Activated naive CD4-positive, alpha-beta T cell treated with anti-CD3 and anti-CD28 coated beads for 36 hours (primary cell): ENCODE results near the gene AHCYL1. TPM values are rescaled to one million over a fixed set of nuclear protein-coding genes. Genes with fewer than 3 reads are reported as not detected.
A peak's percentile ranks its signal among the peaks of the same experiment; 100 is the strongest.

Source experiments
- CTCF ChIA-PET: fragments of 350-600 bp; sonication (Branson Sonifier 250); formaldehyde crosslinking; loops from one replicate; lab custom pipeline; 2021; ENCODE audit warnings: antibody characterized with exemption; lab: Charles Lee
- DNase-seq: peaks from one replicate; pipeline ENCODE4 v3.0.0-alpha.2; 2020
- H3K27ac Mint-ChIP-seq: one replicate; pipeline ENCODE4 v1.8.0; 2021; ENCODE audit warnings: mild to moderate bottlenecking, mixed read lengths
- H3K27me3 Mint-ChIP-seq: one replicate; pipeline ENCODE4 v1.8.0; 2021; ENCODE audit warnings: low read depth, mixed read lengths
- H3K36me3 Mint-ChIP-seq: one replicate; pipeline ENCODE4 v1.8.0; 2021; ENCODE audit warnings: low read depth, mixed read lengths
- H3K4me1 Mint-ChIP-seq: one replicate; pipeline ENCODE4 v1.8.0; 2021; ENCODE audit warnings: low read depth, mixed read lengths
- H3K4me3 Mint-ChIP-seq: one replicate; pipeline ENCODE4 v1.8.0; 2021; ENCODE audit warnings: mild to moderate bottlenecking, moderate library complexity, mixed read lengths
- H3K9me3 Mint-ChIP-seq: one replicate; pipeline ENCODE4 v1.8.0; 2021; ENCODE audit warnings: mixed read lengths
- intact Hi-C: fragments of 100-400 bp; cut with micrococcal nuclease; formaldehyde crosslinking; loops from one replicate; pipeline ENCODE4 v1.15.1; 2023
- total RNA-seq, 2 experiments: library from RNA; stranded (reverse); gene quantifications; one replicate each; pipeline ENCODE4 v1.2.3, GENCODE V29; 2021

AHCYL1 gene
- total RNA-seq, 2 experiments from 2014 or later = 70.0 to 75.1 TPM

- H3K4me3 Mint-ChIP-seq = no peak overlapping the region
- H3K36me3 Mint-ChIP-seq = peaks cover 19% of the 10 kb centered on the region
- no peaks in the 10 kb centered on the region for H3K4me1 Mint-ChIP-seq
- H3K27me3 Mint-ChIP-seq = no peaks in the 10 kb centered on the region
- H3K9me3 Mint-ChIP-seq = no peaks in the 10 kb centered on the region
- CTCF ChIA-PET = interaction anchor here (0.8 to 3.2 kb wide), 6 partner anchors 27 to 47 kb away, joined by 3 to 16 read pairs (median 4); no protein-coding TSS in a partner anchor
- DNase-seq = no peak
- H3K27ac Mint-ChIP-seq = no peak overlapping the region
- intact Hi-C loops = no loop called here
These were observed 73.5 kb downstream of the AHCYL1 start for GRCh38 chr1:110057963-110058518.

GRCh38 chr1:110058591-110058990 is 74.0 kb downstream of the AHCYL1 start:
- Mint-ChIP-seq H3K4me1 (no peaks in the 10 kb centered on the region), H3K27me3 (no peaks in the 10 kb centered on the region), H3K36me3 (peaks cover 15% of the 10 kb centered on the region), H3K27ac (no peak overlapping the region), H3K4me3 (no peak overlapping the region), H3K9me3 (no peaks in the 10 kb centered on the region)
- DNase-seq = no peak
- CTCF ChIA-PET = interaction anchor here (1.3 to 3.2 kb wide), 4 partner anchors 13 to 45 kb away, joined by 5 to 16 read pairs (median 16); partner anchors contain the start of gene ALX3
- intact Hi-C loops = no loop called here

- Mint-ChIP-seq H3K36me3 (peaks cover 8% of the 10 kb centered on the region), H3K27ac (no peak overlapping the region), H3K27me3 (no peaks in the 10 kb centered on the region), H3K9me3 (no peaks in the 10 kb centered on the region), H3K4me3 (no peak overlapping the region), H3K4me1 (no peaks in the 10 kb centered on the region)
- CTCF ChIA-PET = interaction anchor here (0.7 to 4.7 kb wide), 24 partner anchors 7 to 364 kb away, joined by 3 to 34 read pairs (median 8); partner anchors contain the start of genes ALX3, STRIP1 and UBL4B
- DNase-seq = no peak
- intact Hi-C loops = no loop called here
These were observed 74.7 kb downstream of the AHCYL1 start for GRCh38 chr1:110059133-110059863.

- H3K27ac Mint-ChIP-seq = no peak overlapping the region
- CTCF ChIA-PET = interaction anchor here (0.5 to 4.7 kb wide), 33 partner anchors 8 to 1271 kb away, joined by 3 to 34 read pairs (median 5); partner anchors contain the start of genes ALX3 and STRIP1
- no peaks in the 10 kb centered on the region for H3K9me3 Mint-ChIP-seq
- no peaks in the 10 kb centered on the region for H3K27me3 Mint-ChIP-seq
- intact Hi-C loops = loop anchor here (1.0 kb wide), 2 partner anchors 9 to 31 kb away; no protein-coding TSS in a partner anchor
- no peaks in the 10 kb centered on the region for H3K4me1 Mint-ChIP-seq
- H3K36me3 Mint-ChIP-seq = peaks cover 7% of the 10 kb centered on the region
- H3K4me3 Mint-ChIP-seq = no peak overlapping the region
- DNase-seq = peak; percentile 85
These were observed 75.6 kb downstream of the AHCYL1 start for GRCh38 chr1:110060034-110060661.

- intact Hi-C loops = loop anchor here (1.0 kb wide), 2 partner anchors 9 to 31 kb away; no protein-coding TSS in a partner anchor
- Mint-ChIP-seq H3K27ac (no peak overlapping the region), H3K4me3 (no peak overlapping the region), H3K36me3 (peaks cover 4% of the 10 kb centered on the region), H3K9me3 (no peaks in the 10 kb centered on the region), H3K27me3 (no peaks in the 10 kb centered on the region), H3K4me1 (no peaks in the 10 kb centered on the region)
- no peak for DNase-seq
- CTCF ChIA-PET = interaction anchor here (0.6 to 4.7 kb wide), 30 partner anchors 8 to 690 kb away, joined by 3 to 34 read pairs (median 6); partner anchors contain the start of genes ALX3 and STRIP1
These were observed 76.1 kb downstream of the AHCYL1 start for GRCh38 chr1:110060662-110061060.

GRCh38 chr1:110061341-110061740 is 76.8 kb downstream of the AHCYL1 start:
- H3K4me3 Mint-ChIP-seq = no peak overlapping the region
- no peak for DNase-seq
- H3K27ac Mint-ChIP-seq = no peak overlapping the region
- H3K36me3 Mint-ChIP-seq = peaks cover 2% of the 10 kb centered on the region
- intact Hi-C loops = no loop called here
- H3K27me3 Mint-ChIP-seq = peaks cover 3% of the 10 kb centered on the region
- no peaks in the 10 kb centered on the region for H3K9me3 Mint-ChIP-seq
- CTCF ChIA-PET = interaction anchor here (1.2 to 5.4 kb wide), 8 partner anchors 9 to 56 kb away, joined by 3 to 34 read pairs (median 16); no protein-coding TSS in a partner anchor
- H3K4me1 Mint-ChIP-seq = no peaks in the 10 kb centered on the region

GRCh38 chr1:110062612-110063011 is 78.0 kb downstream of the AHCYL1 start:
- Mint-ChIP-seq H3K36me3 (peaks cover 2% of the 10 kb centered on the region), H3K4me1 (no peaks in the 10 kb centered on the region), H3K4me3 (no peak overlapping the region), H3K27me3 (peaks cover 14% of the 10 kb centered on the region), H3K9me3 (no peaks in the 10 kb centered on the region), H3K27ac (no peak overlapping the region)
- intact Hi-C loops = no loop called here
- DNase-seq = no peak
- CTCF ChIA-PET = interaction anchor here (0.6 to 5.4 kb wide), 8 partner anchors 11 to 122 kb away, joined by 3 to 34 read pairs (median 3); no protein-coding TSS in a partner anchor

GRCh38 chr1:110063781-110064180 is 79.2 kb downstream of the AHCYL1 start:
- H3K27ac Mint-ChIP-seq = no peak overlapping the region
- H3K9me3 Mint-ChIP-seq = no peaks in the 10 kb centered on the region
- no peak for DNase-seq
- H3K36me3 Mint-ChIP-seq = peaks cover 2% of the 10 kb centered on the region
- H3K27me3 Mint-ChIP-seq = peaks cover 23% of the 10 kb centered on the region
- H3K4me1 Mint-ChIP-seq = peaks cover 7% of the 10 kb centered on the region
- intact Hi-C loops = no loop called here
- no peak overlapping the region for H3K4me3 Mint-ChIP-seq
- CTCF ChIA-PET = interaction anchor here (4.7 to 5.4 kb wide), 2 partner anchors 12 to 41 kb away, joined by 30 to 34 read pairs; no protein-coding TSS in a partner anchor

GRCh38 chr1:110064576-110065337 is 80.2 kb downstream of the AHCYL1 start:
- intact Hi-C loops = no loop called here
- no peak overlapping the region for H3K27ac Mint-ChIP-seq
- H3K27me3 Mint-ChIP-seq = peaks cover 32% of the 10 kb centered on the region
- H3K9me3 Mint-ChIP-seq = no peaks in the 10 kb centered on the region
- no peak for DNase-seq
- H3K36me3 Mint-ChIP-seq = peaks cover 2% of the 10 kb centered on the region
- no peak overlapping the region for H3K4me3 Mint-ChIP-seq
- CTCF ChIA-PET = interaction anchor here (5.4 kb wide), 2 partner anchors 10 to 40 kb away, joined by 30 to 42 read pairs; no protein-coding TSS in a partner anchor
- H3K4me1 Mint-ChIP-seq = peaks cover 11% of the 10 kb centered on the region

- no peak for DNase-seq
- Mint-ChIP-seq H3K27me3 (peaks cover 37% of the 10 kb centered on the region), H3K36me3 (no peaks in the 10 kb centered on the region), H3K4me1 (peaks cover 14% of the 10 kb centered on the region), H3K9me3 (no peaks in the 10 kb centered on the region), H3K27ac (no peak overlapping the region), H3K4me3 (no peak overlapping the region)
- intact Hi-C loops = no loop called here
- CTCF ChIA-PET = interaction anchor here (1.0 to 5.4 kb wide), 3 partner anchors 11 to 39 kb away, joined by 3 to 42 read pairs (median 30); no protein-coding TSS in a partner anchor
These were observed 81.3 kb downstream of the AHCYL1 start for GRCh38 chr1:110065841-110066240.

- Mint-ChIP-seq H3K27ac (no peak overlapping the region), H3K27me3 (peaks cover 52% of the 10 kb centered on the region), H3K36me3 (no peaks in the 10 kb centered on the region), H3K4me3 (no peak overlapping the region), H3K9me3 (no peaks in the 10 kb centered on the region), H3K4me1 (peaks cover 14% of the 10 kb centered on the region)
- CTCF ChIA-PET = interaction anchor here (1.5 to 5.4 kb wide), 2 partner anchors 13 to 49 kb away, joined by 4 to 42 read pairs; no protein-coding TSS in a partner anchor
- intact Hi-C loops = no loop called here
- DNase-seq = no peak
These were observed 82.9 kb downstream of the AHCYL1 start for GRCh38 chr1:110067479-110067892.
